ENCODE results near the gene CYP11A1.

The CYP11A1 gene
- total RNA-seq, result 0 reads per million in 2 experiments

GRCh38 chr15:74367296-74367854 lies at the start of gene CYP11A1:
TSS of gene CYP11A1 (minus strand) at chr15:74367646. CDS start at chr15:74367585, 61 bp downstream.
- no peak for DNase-seq (ENCODE audit: low read depth)

GRCh38 chr15:74417225-74417624 lies 49.8 kb upstream of the CYP11A1 start:
- no peak for DNase-seq (ENCODE audit: low read depth)

GRCh38 chr15:74415966-74416916 lies 48.8 kb upstream of the CYP11A1 start:
- DNase-seq (ENCODE audit: low read depth), result no peak

DNA sequence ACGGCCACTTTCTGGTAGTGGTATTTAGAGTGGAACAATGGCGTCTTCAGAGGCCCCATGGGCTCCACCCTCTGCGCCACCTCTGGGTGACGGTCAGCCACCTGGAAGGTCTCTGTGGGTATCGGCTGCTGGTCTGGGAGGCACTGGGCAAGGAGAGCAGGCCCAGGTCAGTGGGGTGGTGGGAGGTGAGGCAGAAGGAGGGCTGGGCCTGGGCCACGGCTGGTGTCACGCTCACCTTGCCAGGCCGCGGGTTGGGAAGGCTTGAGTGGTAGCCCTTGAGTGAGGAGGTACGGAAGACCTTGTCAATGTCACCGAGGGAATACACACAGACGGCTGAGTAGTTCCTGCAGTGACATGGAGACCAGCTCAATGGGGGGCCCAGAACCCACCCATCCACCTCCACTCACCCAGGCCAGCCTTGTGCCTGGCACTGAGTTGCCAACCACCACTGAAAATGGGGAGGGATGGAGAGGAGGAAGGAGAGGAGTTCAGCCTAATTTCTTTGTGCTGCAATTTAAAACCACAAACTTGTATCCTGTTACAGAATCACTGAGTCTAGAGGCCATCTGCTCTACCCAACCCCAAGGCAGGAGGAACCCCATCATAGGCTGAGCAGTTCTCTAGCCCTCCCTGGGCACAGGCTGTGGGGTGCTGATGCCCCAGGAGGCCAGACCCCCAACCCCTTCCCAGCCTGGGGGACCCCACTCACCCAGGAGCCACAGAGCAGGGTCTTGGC lies 47.3 kb upstream of the CYP11A1 start:
- DNase-seq (ENCODE audit: low read depth), result no peak

DNA sequence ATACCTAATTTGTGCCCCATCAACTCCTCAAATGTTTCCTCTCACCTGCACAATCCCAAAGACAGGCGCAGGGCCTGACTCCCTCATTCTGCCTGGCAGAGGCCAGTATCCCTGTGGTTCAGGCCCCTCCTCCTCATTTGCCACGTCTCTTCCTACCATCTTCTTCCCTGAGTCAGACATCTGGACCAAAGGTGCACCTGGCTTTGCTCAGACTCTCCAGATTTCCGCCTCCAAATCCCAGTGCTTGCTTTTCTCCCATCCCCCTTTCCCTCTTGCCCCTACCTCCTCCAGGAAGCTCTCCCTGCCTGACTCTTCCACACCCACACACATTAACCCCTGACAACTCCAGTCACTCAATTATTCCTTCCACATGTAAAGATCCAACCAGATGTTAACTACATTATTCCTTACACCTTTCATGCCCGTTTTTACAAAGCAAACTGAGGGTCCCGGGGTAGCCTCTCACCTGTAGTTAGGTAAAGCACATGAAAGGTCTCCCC lies 46.7 kb upstream of the CYP11A1 start:
- DNase-seq (ENCODE audit: low read depth), result no peak

DNA sequence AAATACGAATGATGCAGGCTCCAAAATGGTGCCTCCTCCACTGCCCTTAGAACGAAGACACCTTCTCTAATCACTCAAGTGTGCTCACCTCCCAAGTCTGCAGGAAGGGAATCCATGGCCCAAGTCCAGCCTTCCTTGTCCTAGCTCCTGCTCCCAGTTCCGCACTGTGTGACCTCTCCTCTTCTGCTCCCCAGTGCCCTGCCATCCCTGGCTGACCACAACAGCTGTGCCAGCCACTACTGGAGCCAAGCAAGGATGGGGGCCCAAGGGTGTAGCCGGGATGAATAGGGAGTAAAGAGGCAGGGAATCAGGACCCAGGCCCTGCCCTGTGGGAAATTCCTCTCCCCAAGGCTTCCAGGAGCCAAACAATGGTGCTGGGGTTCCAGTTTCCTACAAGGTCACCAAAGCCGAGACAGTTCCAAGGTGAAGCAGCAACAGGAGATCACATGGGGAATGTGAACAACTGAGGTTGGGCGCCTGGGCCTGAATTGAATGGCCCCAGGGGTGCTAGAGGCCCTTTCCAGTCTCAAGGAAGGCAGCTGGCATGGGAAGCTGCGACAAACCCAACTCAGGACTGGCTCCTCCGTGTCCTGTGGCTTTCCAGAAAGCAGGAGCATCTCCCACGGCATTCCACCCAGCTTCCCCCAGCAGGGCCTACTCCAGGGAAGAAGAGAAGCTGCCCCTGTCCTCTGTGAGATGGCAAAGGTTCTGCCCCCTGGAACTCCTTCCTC lies 46.1 kb upstream of the CYP11A1 start:
- DNase-seq (ENCODE audit: low read depth), result no peak

GRCh38 chr15:74412159-74412558 lies 44.7 kb upstream of the CYP11A1 start:
- no peak for DNase-seq (ENCODE audit: low read depth)

GRCh38 chr15:74411686-74412085 lies 44.2 kb upstream of the CYP11A1 start:
- no peak for DNase-seq (ENCODE audit: low read depth)

- DNase-seq (ENCODE audit: low read depth), result no peak
Measured at GRCh38 chr15:74410502-74410901, 43.1 kb upstream of the CYP11A1 start.

DNA sequence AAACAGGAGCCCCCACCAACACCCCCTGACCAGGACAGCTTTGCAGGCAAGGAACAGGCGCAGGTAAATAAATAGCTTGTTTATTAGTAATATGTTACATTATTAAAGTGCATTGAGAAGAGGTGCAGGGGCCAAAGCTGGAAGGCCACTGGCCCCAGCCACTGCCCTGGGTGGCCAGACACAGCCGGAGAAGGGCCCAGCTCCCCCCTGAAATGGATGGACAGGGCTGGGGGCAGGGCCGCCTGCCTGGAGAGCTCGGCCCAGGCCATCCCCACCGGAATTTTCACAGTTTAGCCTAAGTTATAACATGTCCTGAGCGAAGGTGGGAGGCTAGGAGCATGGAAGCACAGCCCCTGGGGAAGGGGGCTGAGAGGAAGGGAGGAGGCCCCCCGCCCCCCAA lies 41.8 kb upstream of the CYP11A1 start:
- DNase-seq (ENCODE audit: low read depth), result no peak

DNA sequence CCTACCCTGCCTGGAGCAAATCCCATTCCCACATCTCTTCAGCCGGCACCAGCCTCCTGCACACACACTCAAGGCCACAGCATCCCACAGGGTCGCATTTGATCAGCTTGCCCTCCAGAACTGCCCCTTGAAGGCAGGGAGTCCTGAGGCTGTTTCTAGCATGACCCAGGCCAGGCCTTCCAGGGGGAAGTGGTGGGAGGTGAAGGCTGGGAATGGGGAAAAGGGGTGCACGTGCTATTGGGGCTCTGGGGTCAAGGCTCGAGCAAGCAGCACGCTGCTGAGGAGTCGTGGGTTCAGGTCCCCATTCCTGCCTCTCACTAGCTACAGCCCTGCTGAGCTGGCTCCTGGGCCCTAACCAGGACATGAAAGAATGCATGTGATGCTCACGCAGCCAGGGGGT lies 41.4 kb upstream of the CYP11A1 start:
- no peak for DNase-seq (ENCODE audit: low read depth)

DNA sequence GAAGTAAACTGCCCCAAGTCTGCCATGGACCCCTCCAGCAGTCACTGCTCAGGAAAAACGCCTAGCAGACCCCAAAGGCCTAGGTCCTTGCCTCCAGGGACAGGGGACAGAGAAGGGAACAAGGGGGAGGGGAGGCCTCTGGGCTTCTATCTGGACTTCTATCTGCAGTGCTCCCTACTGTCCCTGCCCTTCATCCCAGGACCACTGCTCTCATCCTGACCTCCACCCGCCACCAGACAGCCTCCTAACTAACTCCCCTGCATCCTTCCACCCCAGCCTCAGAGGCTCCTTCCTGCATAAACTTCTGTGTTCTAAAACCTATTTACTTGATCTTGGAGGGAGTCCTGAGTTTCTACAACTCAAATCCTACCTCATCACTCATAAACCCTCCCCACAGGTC lies 40.9 kb upstream of the CYP11A1 start:
- DNase-seq (ENCODE audit: low read depth), result no peak

GRCh38 chr15:74406992-74407705 lies 39.7 kb upstream of the CYP11A1 start:
- DNase-seq (ENCODE audit: low read depth), result no peak

- no peak for DNase-seq (ENCODE audit: low read depth)
Measured at GRCh38 chr15:74406517-74406916, 39.1 kb upstream of the CYP11A1 start.

- DNase-seq (ENCODE audit: low read depth), result no peak
Measured at GRCh38 chr15:74405823-74406222, 38.4 kb upstream of the CYP11A1 start.

GRCh38 chr15:74403991-74404563 lies 36.6 kb upstream of the CYP11A1 start:
- no peak for DNase-seq (ENCODE audit: low read depth)

- DNase-seq (ENCODE audit: low read depth), result no peak
Measured at GRCh38 chr15:74403588-74403919, 36.1 kb upstream of the CYP11A1 start.

DNA sequence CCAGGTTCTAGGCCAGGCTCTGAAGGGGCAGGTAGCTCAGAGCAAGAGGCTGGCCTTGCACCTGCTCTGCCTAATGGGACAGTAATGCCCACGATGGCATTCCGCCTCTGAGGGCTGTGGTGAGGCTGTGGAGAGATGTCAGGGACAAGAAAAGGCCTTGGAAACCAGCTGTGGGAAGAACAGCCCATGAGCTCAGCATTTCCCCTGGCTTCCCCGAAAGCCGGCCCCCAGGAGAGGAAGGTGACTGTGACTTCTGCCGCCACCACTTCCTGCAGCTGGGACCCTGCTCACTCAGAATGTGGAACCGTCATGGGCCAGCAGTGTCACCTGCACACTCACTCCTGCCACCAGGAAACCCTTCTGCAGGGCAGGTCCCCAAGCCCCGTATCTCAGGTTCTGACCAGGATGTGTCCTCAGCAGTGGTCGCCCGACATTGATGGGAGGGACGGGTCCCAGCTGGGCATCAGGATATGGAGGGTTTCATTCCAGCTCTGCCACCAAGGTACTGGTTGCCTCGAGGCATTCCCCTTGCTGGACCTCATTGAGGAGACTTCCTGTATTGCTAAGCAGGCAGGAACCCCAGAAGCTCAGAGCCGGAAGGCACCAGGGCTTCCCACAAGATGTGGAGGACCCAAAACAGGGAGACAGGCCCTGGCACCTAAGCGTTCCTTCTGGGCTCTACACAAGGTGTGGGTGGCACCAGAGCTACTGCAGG lies 35.6 kb upstream of the CYP11A1 start:
- no peak for DNase-seq (ENCODE audit: low read depth)

DNA sequence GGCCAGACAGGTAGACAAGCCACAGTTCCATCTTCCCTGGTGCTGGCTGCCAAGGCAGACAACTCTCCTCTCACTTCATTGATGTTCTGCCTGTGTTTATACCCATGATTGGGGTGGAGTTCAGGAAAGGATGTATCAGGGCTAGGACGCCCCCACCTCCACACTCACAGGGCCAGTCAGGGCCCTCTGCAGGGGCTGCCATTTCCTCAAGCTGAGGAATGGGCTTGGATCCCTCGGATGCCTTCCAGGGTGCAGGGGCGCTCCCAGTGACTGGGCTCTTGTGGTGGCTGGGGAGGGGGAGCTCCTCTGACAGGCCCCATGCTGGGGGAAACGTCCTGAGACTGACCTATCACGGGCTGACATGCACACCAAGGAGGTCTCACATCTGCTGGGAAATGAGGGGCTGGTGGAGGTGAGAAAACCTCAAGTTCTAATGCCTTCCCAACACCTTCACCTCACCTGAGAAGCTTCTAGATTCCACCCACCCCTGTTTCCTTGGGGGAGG lies 34.9 kb upstream of the CYP11A1 start:
- DNase-seq (ENCODE audit: low read depth), result no peak

Measured in T follicular helper cell (primary cell).